Testis (tissue), 2 donors: ENCODE measurements around the gene ABCD4.

Source experiments
- CTCF ChIP-seq, 3 experiments: fragments of 450-650 bp in 2 of 3; fragments of 200-600 bp in 1 of 3; sonication (generic) in 1 of 3; IDR thresholded peaks; one replicate each; pipeline ENCODE4 v1.5.1; 2016 to 2019; ENCODE audit warnings: antibody characterized with exemption in 3 of 3, mild to moderate bottlenecking in 2 of 3, moderate library complexity in 1 of 3
- POLR2A ChIP-seq: fragments of 450-650 bp; IDR thresholded peaks from one replicate; pipeline ENCODE4 v1.6.1; 2017; ENCODE audit warnings: antibody characterized with exemption, mild to moderate bottlenecking, moderate library complexity

- no peak for TF ChIP-seq POLR2A
- no peak for TF ChIP-seq CTCF (IDR thresholded peaks at IDR 0.05)
Observed at GRCh38 chr14:74325446-74325845, 22.7 kb upstream of the ABCD4 start.
